ENCODE data around the gene IL4. TPM values are rescaled to one million over a fixed set of nuclear protein-coding genes. Genes with fewer than 3 reads are reported as not detected.

Gene IL4
- total RNA-seq, 1 donor from 2014 or later, result not detected

- Histone ChIP-seq H3K4me3 (no peak overlapping the region), H3K27ac (no peak overlapping the region), H3K27me3 (no peaks in the 10 kb centered on the region), H3K4me1 (peaks cover under 1% of the 10 kb centered on the region), H3K9me3 (no peaks in the 10 kb centered on the region), H3K36me3 (no peaks in the 10 kb centered on the region)
- ATAC-seq (no peak), DNase-seq (no peak)
- intact Hi-C loops (cut with DNase I), result no loop called here
- TF ChIP-seq, protein P1, sequence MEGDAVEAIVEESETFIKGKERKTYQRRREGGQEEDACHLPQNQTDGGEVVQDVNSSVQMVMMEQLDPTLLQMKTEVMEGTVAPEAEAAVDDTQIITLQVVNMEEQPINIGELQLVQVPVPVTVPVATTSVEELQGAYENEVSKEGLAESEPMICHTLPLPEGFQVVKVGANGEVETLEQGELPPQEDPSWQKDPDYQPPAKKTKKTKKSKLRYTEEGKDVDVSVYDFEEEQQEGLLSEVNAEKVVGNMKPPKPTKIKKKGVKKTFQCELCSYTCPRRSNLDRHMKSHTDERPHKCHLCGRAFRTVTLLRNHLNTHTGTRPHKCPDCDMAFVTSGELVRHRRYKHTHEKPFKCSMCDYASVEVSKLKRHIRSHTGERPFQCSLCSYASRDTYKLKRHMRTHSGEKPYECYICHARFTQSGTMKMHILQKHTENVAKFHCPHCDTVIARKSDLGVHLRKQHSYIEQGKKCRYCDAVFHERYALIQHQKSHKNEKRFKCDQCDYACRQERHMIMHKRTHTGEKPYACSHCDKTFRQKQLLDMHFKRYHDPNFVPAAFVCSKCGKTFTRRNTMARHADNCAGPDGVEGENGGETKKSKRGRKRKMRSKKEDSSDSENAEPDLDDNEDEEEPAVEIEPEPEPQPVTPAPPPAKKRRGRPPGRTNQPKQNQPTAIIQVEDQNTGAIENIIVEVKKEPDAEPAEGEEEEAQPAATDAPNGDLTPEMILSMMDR (IDR thresholded peaks at IDR 0.05), result no peak
Measured at GRCh38 chr5:132667761-132668705, 5.8 kb upstream of the IL4 start.

DNA sequence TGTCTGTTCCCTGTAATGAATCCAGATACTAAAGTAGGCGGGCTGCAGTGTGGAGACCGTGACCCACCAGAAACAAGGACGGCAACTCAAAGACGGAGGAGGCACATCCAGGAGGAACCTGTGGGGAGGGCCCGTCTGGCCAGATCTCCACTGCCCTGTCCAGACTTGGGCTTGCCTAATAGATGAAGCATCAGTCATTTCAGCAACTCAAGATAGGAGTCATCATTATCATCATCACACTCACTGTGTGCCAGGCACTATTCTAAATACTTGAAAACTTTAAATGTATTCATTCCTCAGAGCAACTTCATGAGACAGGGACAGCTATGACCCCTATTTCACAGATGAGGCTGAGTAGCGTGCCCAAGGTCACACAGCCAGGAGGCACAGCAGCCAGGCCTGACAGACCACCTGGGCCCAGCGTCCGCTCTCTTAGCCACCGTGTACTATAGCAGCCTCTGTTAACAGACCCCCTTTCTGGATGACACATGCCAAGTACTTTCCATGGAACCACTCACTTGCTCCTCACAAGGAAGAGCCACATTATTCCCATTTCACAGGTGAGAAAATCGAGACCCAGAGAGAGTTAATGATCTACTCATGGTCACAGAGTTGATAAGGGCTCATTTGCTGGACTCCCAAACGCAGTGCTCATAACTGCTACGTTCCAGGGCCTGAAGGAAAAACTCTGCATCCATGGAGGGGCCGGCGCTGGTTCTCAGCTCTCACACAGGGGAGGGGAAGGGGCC is 4.9 kb upstream of the IL4 start:
- ATAC-seq, result no peak
- no peak for DNase-seq

DNA sequence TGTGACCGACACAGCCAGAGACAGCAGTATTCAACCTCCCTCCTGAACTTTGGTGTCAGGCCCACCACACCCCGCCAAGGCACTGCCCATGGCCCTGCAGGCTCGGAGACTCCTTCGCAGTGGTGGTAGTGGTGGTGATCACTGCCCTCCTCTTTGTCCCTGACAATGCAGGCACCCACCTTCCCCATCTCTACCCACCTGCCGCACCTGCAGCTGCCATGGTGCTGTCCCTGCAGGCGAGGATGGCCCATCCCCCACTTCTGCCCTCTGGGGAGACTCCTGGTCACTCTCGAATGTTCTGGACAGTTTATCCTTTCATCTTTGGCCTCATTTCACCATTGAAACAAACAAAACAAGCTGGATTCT is 4.4 kb upstream of the IL4 start:
- intact Hi-C loops (cut with DNase I), result no loop called here
- DNase-seq (no peak), ATAC-seq (no peak)
- no peak overlapping the region for H3K27ac ChIP-seq
- no peaks in the 10 kb centered on the region for H3K27me3 ChIP-seq
- H3K4me3 ChIP-seq, result no peak overlapping the region
- TF ChIP-seq, protein P1 (IDR thresholded peaks at IDR 0.05), result no peak
- H3K36me3 ChIP-seq, result no peaks in the 10 kb centered on the region
- peaks cover 5% of the 10 kb centered on the region for H3K4me1 ChIP-seq
- H3K9me3 ChIP-seq, result no peaks in the 10 kb centered on the region

More for the DNA sequence above, 4.9 kb upstream of the IL4 start:
- TF ChIP-seq, protein P1 (IDR thresholded peaks at IDR 0.05), result no peak
- Histone ChIP-seq H3K27ac (no peak overlapping the region), H3K27me3 (no peaks in the 10 kb centered on the region), H3K4me1 (peaks cover under 1% of the 10 kb centered on the region), H3K9me3 (no peaks in the 10 kb centered on the region), H3K36me3 (no peaks in the 10 kb centered on the region), H3K4me3 (no peak overlapping the region)
- intact Hi-C loops (cut with DNase I), result no loop called here

DNA sequence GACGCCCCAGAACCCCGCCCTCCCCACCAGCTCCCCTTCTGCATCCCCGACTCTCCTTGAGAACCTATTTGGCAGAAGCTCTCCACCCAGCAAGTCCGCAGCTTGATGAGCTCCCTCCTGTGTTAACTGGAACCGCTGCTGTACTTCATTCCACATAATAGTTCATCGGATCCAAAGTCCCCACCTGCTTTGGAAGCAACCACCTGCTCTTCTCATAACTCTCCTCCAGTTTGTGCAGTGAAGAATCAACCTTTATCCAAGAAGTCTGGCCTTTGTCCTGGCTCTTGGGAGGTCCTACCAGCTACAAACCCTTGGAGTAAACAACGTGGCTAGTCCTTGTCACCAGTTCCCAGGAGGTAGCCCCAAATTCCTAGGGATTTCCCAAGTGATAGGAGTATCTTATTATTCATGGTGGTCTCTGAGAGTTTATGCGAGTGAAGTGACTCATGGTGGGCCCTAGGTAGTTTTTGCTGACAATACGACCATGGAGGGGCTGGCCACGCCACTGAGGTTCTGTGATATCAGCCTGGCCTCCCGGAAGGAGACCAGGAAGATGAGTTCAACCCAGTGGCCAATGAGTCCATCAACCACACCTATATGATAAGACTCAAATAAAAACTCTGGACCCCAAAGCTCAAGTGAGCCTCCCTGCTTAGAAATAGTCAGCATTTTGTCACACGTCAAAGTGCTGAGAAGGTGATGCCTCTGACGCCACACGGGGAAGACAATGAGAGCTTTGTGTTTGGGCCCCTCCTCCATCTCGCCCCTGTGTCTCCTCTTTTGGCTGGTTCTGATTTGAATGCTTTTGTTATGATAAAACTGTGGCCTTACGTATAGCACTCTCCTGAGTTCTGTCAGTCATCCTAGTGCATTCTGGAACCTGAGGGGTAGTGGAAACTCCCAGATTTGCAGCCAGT is 3.6 kb upstream of the IL4 start:
- intact Hi-C loops (cut with DNase I), result no loop called here
- Histone ChIP-seq H3K27ac (no peak overlapping the region), H3K4me3 (no peak overlapping the region), H3K27me3 (no peaks in the 10 kb centered on the region), H3K4me1 (peaks cover 10% of the 10 kb centered on the region), H3K36me3 (no peaks in the 10 kb centered on the region), H3K9me3 (no peaks in the 10 kb centered on the region)
- no peak for DNase-seq
- ATAC-seq, result no peak
- TF ChIP-seq, protein P1 (IDR thresholded peaks at IDR 0.05), result no peak

- DNase-seq, result no peak
Measured at GRCh38 chr5:132671000-132671399, 2.8 kb upstream of the IL4 start.

More at GRCh38 chr5:132671000-132671399, 2.8 kb upstream of the IL4 start:
- no peak overlapping the region for H3K4me3 ChIP-seq
- H3K9me3 ChIP-seq, result no peaks in the 10 kb centered on the region
- no peak overlapping the region for H3K27ac ChIP-seq
- no peak for ATAC-seq
- TF ChIP-seq, protein P1 (IDR thresholded peaks at IDR 0.05), result no peak
- no peaks in the 10 kb centered on the region for H3K36me3 ChIP-seq
- no peaks in the 10 kb centered on the region for H3K27me3 ChIP-seq
- intact Hi-C loops (cut with DNase I), result no loop called here
- H3K4me1 ChIP-seq, result peaks cover 10% of the 10 kb centered on the region
